ENCODE measurements around the gene DNAJC16. TPM values are rescaled to one million over a fixed set of nuclear protein-coding genes. Genes with fewer than 3 reads are reported as not detected.
A peak's percentile ranks its signal among the peaks of the same experiment; 100 is the strongest.

The DNAJC16 gene
- total and polyA plus RNA-seq, 2 of the 4 experiments (the other 2 are of a cell fraction) = 8.0 to 13.1 TPM

DNA sequence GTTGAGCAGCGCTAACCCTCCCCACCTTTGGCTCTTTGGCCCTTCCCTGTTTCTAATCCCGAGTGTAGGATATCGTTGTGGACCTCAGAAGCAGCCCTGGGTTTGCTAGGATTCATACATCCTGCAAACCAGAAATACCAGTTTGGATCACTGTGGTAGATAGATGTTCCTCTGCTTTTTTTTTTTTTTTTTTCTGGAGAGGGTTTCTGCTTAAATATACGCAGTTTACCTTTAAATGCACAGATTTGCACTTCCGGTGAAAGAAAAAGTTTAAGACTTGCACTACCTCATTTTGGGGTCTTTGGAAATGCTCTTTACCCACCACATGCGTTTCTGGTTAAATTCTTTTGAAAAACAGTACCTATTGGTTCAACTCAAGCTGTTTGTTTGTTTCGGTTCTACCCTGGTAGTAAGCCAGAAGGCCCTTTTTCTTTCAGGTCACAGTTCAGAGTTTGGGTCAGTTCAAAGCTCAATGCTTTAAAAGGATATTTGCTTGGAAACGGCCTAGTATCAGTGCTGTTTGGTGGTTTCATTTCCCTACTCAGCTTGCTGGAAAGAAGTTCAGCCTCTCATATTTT, 91.5 kb downstream of the DNAJC16 start:
- Histone ChIP-seq H3K36me3 (ENCODE audit: control insufficient read depth, insufficient read depth, low read length) (no peaks in the 10 kb centered on the region), H3K27me3 (ENCODE audit: control insufficient read depth, insufficient read depth, low read length) (no peaks in the 10 kb centered on the region), H4K5ac (ENCODE audit: low read depth, low read length) (peak overlapping the region; percentile 2; the same call in 1 of the 2 replicates), H2AK9ac (replicated peaks; ENCODE audit: low read depth, low read length, poor library complexity) (peak overlapping the region; percentile 97), H4K20me1 (ENCODE audit: insufficient read depth, low read length) (peaks cover 22% of the 10 kb centered on the region), H3K4me3 (ENCODE audit: insufficient read depth, low read depth, low read length) (peak overlapping the region; percentile 76), H3K9ac (ENCODE audit: low read depth, low read length) (peak overlapping the region; percentile 84), H3K23ac (ENCODE audit: low read depth, low read length) (peak overlapping the region; percentile 90), H3K4me2 (ENCODE audit: low read depth, low read length) (peak overlapping the region; percentile 87), H2BK120ac (ENCODE audit: low read depth, low read length) (peak overlapping the region; percentile 39; the same call in 1 of the 2 replicates), H3K4me1 (ENCODE audit: control insufficient read depth, insufficient read depth, low read length) (peaks cover 9% of the 10 kb centered on the region), H3K9me1 (ENCODE audit: insufficient read depth, low read length) (peaks cover 11% of the 10 kb centered on the region; the same call in 1 of the 2 replicates), H3K14ac (replicated peaks; ENCODE audit: low read depth, low read length) (peak overlapping the region; percentile 31), H3K27ac (ENCODE audit: insufficient read depth, low read length) (peak overlapping the region; percentile 88), H3K79me1 (ENCODE audit: low read depth in 1 of 2, low read length in 2 of 2) (peaks cover 11 to 35% of the 10 kb centered on the region in 2 experiments; a peak in 2 of 4 replicates), H3K9me3 (ENCODE audit: control insufficient read depth, insufficient read depth, low read length) (no peaks in the 10 kb centered on the region), H2BK15ac (ENCODE audit: low read depth, low read length) (0 out of 3 replicates have a peak overlapping the region, but pooled peaks have one; percentile 12), H2BK20ac (ENCODE audit: low read depth, low read length) (peak overlapping the region; percentile 33; the same call in 1 of the 2 replicates), H2BK5ac (ENCODE audit: low read depth, low read length, poor library complexity, severe bottlenecking) (peak overlapping the region; percentile 95), H4K8ac (ENCODE audit: low read depth in 2 of 2, low read length in 2 of 2) (peak overlapping the region; percentile 49 to 68), H2AK5ac (ENCODE audit: low read depth, low read length) (peak overlapping the region; percentile 86), H3K18ac (ENCODE audit: low read depth, low read length) (peak overlapping the region; percentile 75), H3K56ac (ENCODE audit: extremely low read depth, insufficient read depth, low read length) (peak overlapping the region; percentile 67), H3K4ac (ENCODE audit: low read depth, low read length) (peak overlapping the region; percentile 68), H2AFZ (replicated peaks; ENCODE audit: low read length, poor library complexity) (peak overlapping the region; percentile 98), H4K91ac (ENCODE audit: insufficient read depth, low read depth, low read length) (peak overlapping the region; percentile 66)
- in situ Hi-C loops (cut with MboI; ENCODE audit: low sequenced_read_pairs) (no loop called here), intact Hi-C loops (cut with micrococcal nuclease) (loop anchor here (5.0 kb wide), 2 partner anchors 64 to 84 kb away; partner anchors contain the start of gene PLEKHM2), dilution Hi-C loops (cut with HindIII; ENCODE audit: low sequenced_read_pairs, unreplicated experiment) (no loop called here)
- DNase-seq (no peak), ATAC-seq (ENCODE audit: low read depth) (no peak)
- BruUV-seq (replicated peaks) = TSS peak; percentile 51
- WGBS, 2 experiments (ENCODE audit: extremely low coverage in 2 of 2, insufficient read length in 1 of 2) = no CpG with 5 or more reads among the region's 8 CpGs
- POLR2A ChIA-PET (ENCODE audit: unreplicated experiment) = no interaction called here
- CTCF ChIA-PET = interaction anchor here (0.6 to 1.3 kb wide), 3 partner anchors 15 to 503 kb away, joined by 3 to 5 read pairs (median 3); no protein-coding TSS in a partner anchor
- TF ChIP-seq, protein P1, sequence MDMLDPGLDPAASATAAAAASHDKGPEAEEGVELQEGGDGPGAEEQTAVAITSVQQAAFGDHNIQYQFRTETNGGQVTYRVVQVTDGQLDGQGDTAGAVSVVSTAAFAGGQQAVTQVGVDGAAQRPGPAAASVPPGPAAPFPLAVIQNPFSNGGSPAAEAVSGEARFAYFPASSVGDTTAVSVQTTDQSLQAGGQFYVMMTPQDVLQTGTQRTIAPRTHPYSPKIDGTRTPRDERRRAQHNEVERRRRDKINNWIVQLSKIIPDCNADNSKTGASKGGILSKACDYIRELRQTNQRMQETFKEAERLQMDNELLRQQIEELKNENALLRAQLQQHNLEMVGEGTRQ (IDR thresholded peaks at IDR 0.05; ENCODE audit: low read depth, low read length) = no peak
- TF ChIP-seq, protein P2, sequence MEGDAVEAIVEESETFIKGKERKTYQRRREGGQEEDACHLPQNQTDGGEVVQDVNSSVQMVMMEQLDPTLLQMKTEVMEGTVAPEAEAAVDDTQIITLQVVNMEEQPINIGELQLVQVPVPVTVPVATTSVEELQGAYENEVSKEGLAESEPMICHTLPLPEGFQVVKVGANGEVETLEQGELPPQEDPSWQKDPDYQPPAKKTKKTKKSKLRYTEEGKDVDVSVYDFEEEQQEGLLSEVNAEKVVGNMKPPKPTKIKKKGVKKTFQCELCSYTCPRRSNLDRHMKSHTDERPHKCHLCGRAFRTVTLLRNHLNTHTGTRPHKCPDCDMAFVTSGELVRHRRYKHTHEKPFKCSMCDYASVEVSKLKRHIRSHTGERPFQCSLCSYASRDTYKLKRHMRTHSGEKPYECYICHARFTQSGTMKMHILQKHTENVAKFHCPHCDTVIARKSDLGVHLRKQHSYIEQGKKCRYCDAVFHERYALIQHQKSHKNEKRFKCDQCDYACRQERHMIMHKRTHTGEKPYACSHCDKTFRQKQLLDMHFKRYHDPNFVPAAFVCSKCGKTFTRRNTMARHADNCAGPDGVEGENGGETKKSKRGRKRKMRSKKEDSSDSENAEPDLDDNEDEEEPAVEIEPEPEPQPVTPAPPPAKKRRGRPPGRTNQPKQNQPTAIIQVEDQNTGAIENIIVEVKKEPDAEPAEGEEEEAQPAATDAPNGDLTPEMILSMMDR (conservative IDR thresholded peaks at IDR 0.05; ENCODE audit: low read depth, low read length) = no peak
- no peak for TF ChIP-seq BHLHE40 (IDR thresholded peaks at IDR 0.05; ENCODE audit: low read depth, low read length)
- TF ChIP-seq RFX5 (IDR thresholded peaks at IDR 0.05; ENCODE audit: low read depth, low read length) = no peak
- TF ChIP-seq, protein P3, sequence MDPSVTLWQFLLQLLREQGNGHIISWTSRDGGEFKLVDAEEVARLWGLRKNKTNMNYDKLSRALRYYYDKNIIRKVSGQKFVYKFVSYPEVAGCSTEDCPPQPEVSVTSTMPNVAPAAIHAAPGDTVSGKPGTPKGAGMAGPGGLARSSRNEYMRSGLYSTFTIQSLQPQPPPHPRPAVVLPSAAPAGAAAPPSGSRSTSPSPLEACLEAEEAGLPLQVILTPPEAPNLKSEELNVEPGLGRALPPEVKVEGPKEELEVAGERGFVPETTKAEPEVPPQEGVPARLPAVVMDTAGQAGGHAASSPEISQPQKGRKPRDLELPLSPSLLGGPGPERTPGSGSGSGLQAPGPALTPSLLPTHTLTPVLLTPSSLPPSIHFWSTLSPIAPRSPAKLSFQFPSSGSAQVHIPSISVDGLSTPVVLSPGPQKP (IDR thresholded peaks at IDR 0.05; ENCODE audit: borderline replicate concordance, low read depth, low read length) = no peak
- TF ChIP-seq RCOR1 (IDR thresholded peaks at IDR 0.05; ENCODE audit: insufficient replicate concordance, low read length) = no peak
- TF ChIP-seq SMC3 (IDR thresholded peaks at IDR 0.05; ENCODE audit: low read depth, low read length) = no peak
- no peak for TF ChIP-seq NFE2L2 (IDR thresholded peaks at IDR 0.05; ENCODE audit: low read depth, low read length)
- TF ChIP-seq POLR2A (IDR thresholded peaks at IDR 0.05; ENCODE audit: low read depth, low read length) = no peak
- no peak for TF ChIP-seq MXI1 (IDR thresholded peaks at IDR 0.05; ENCODE audit: borderline replicate concordance, low read depth, low read length)
- TF ChIP-seq CEBPB (IDR thresholded peaks at IDR 0.05; ENCODE audit: low read depth, low read length) = no peak
- no peak for TF ChIP-seq MAZ (IDR thresholded peaks at IDR 0.05; ENCODE audit: borderline replicate concordance, low read depth, low read length)
- no peak for TF ChIP-seq FOS (IDR thresholded peaks at IDR 0.05; ENCODE audit: low read depth, low read length)
- no peak for TF ChIP-seq MAFK (IDR thresholded peaks at IDR 0.05; ENCODE audit: low read depth, low read length)
- no peak for TF ChIP-seq CHD1 (IDR thresholded peaks at IDR 0.05; ENCODE audit: low read depth, low read length)

Data from IMR-90 (cell line).